Loucy (cell line): Measurements from ENCODE around the gene WBP1L.

Source experiments
- H2AFZ ChIP-seq: fragments of 200-600 bp; sonication (generic); 2 replicates; pipeline ENCODE4 v1.6.0; 2016; ENCODE audit warnings: antibody characterized with exemption, mild to moderate bottlenecking, low read length, moderate library complexity
- H3F3A ChIP-seq: fragments of 200-600 bp; 2 replicates; pipeline ENCODE4 v1.6.0; 2016; ENCODE audit warnings: antibody characterized with exemption, low read depth, mild to moderate bottlenecking
- H3K27me3 ChIP-seq: fragments of 200-600 bp; sonication (generic); 2 replicates; pipeline ENCODE4 v1.6.1; 2014; ENCODE audit warnings: low read length, mild to moderate bottlenecking; ENCODE audit not compliant: insufficient read depth, poor library complexity, severe bottlenecking
- H3K36me3 ChIP-seq: fragments of 200-600 bp; sonication (generic); 2 replicates; pipeline ENCODE4 v1.6.1; 2016; ENCODE audit warnings: low read length; ENCODE audit not compliant: insufficient read depth
- H3K4me1 ChIP-seq: fragments of 200-600 bp; sonication (generic); 2 replicates; pipeline ENCODE4 v1.5.1; 2014; ENCODE audit warnings: low read length, mild to moderate bottlenecking; ENCODE audit not compliant: insufficient read depth, poor library complexity, severe bottlenecking
- H3K4me2 ChIP-seq: fragments of 200-600 bp; sonication (generic); 2 replicates; pipeline ENCODE4 v1.6.0; 2014; ENCODE audit warnings: antibody characterized with exemption, low read length, low read depth, mild to moderate bottlenecking; ENCODE audit not compliant: poor library complexity, severe bottlenecking
- H3K4me3 ChIP-seq: fragments of 200-600 bp; sonication (generic); 2 replicates; pipeline ENCODE4 v1.5.1; 2014; ENCODE audit warnings: low read length, mild to moderate bottlenecking, mixed read lengths; ENCODE audit not compliant: poor library complexity, severe bottlenecking
- H3K79me2 ChIP-seq: fragments of 200-600 bp; sonication (generic); 2 replicates; pipeline ENCODE4 v1.6.1; 2014; ENCODE audit warnings: low read length; ENCODE audit not compliant: insufficient read depth
- H3K9ac ChIP-seq: fragments of 200-600 bp; sonication (generic); 2 replicates; pipeline ENCODE4 v1.6.0; 2014; ENCODE audit warnings: mild to moderate bottlenecking, low read depth, low read length, moderate library complexity; ENCODE audit not compliant: poor library complexity, severe bottlenecking
- H3K9me2 ChIP-seq: fragments of 200-600 bp; sonication (generic); replicated peaks from 2 replicates; pipeline ENCODE4 v1.6.1; 2016; ENCODE audit warnings: low read depth, low read length, mixed read lengths
- H3K9me3 ChIP-seq: fragments of 200-600 bp; sonication (generic); 2 replicates; pipeline ENCODE4 v1.6.1; 2014; ENCODE audit warnings: mild to moderate bottlenecking, antibody characterized with exemption, low read length, low read depth; ENCODE audit not compliant: insufficient read depth
- H4K20me1 ChIP-seq: fragments of 200-600 bp; sonication (generic); 2 replicates; pipeline ENCODE4 v1.6.0; 2014; ENCODE audit warnings: antibody characterized with exemption, low read length, mild to moderate bottlenecking; ENCODE audit not compliant: insufficient read depth, poor library complexity, severe bottlenecking
- EZH2phosphoT487 ChIP-seq: fragments of 200-600 bp; IDR thresholded peaks from 2 replicates; pipeline ENCODE4 v1.6.1; 2018; ENCODE audit warnings: antibody characterized with exemption, mild to moderate bottlenecking, moderate library complexity, borderline replicate concordance
- TF ChIP-seq, protein P1 (sequence below): fragments of 200-600 bp; sonication (generic); conservative IDR thresholded peaks from 2 replicates; pipeline ENCODE4 v1.5.1; 2014; ENCODE audit warnings: mild to moderate bottlenecking, antibody characterized with exemption, low read length

WBP1L gene

DNA sequence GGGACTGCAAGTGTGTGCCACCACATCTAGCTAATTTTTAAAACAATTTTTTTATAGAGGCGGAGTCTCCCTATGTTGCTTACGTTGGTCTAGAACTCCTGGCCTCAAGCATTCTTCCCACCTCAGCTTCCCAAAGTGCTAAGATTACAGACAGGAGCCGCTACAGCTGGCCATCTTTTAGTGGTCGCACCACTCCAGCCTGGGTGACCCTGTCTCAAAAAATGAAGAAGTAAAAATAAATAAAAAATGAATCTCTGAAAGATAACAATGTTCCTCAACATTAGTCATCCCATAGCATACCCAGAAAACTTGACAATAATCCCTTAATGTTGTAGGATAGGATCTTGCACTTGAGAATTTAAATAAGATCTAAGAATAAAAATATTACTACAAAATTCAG, 18.2 kb downstream of the WBP1L start:
- Histone ChIP-seq H3K79me2 (peaks cover 19% of the 10 kb centered on the region), H3F3A (no peaks in the 10 kb centered on the region), H3K4me2 (no peak overlapping the region), H3K4me3 (no peak overlapping the region), H3K4me1 (peaks cover 4% of the 10 kb centered on the region), H4K20me1 (no peaks in the 10 kb centered on the region), H3K9me2 (no peaks in the 10 kb centered on the region), H3K27me3 (no peaks in the 10 kb centered on the region), H3K36me3 (no peaks in the 10 kb centered on the region), H3K9ac (no peak overlapping the region), H3K9me3 (no peaks in the 10 kb centered on the region), H2AFZ (no peak overlapping the region)
- TF ChIP-seq EZH2phosphoT487, result no peak

- Histone ChIP-seq H2AFZ (no peak overlapping the region), H3K4me2 (no peak overlapping the region), H3K27me3 (no peaks in the 10 kb centered on the region), H4K20me1 (no peaks in the 10 kb centered on the region), H3K9me2 (no peaks in the 10 kb centered on the region), H3K9me3 (no peaks in the 10 kb centered on the region), H3K79me2 (peaks cover 19% of the 10 kb centered on the region), H3K36me3 (no peaks in the 10 kb centered on the region), H3F3A (no peaks in the 10 kb centered on the region), H3K4me3 (no peak overlapping the region), H3K9ac (no peak overlapping the region), H3K4me1 (peaks cover 5% of the 10 kb centered on the region)
- TF ChIP-seq, protein P1, sequence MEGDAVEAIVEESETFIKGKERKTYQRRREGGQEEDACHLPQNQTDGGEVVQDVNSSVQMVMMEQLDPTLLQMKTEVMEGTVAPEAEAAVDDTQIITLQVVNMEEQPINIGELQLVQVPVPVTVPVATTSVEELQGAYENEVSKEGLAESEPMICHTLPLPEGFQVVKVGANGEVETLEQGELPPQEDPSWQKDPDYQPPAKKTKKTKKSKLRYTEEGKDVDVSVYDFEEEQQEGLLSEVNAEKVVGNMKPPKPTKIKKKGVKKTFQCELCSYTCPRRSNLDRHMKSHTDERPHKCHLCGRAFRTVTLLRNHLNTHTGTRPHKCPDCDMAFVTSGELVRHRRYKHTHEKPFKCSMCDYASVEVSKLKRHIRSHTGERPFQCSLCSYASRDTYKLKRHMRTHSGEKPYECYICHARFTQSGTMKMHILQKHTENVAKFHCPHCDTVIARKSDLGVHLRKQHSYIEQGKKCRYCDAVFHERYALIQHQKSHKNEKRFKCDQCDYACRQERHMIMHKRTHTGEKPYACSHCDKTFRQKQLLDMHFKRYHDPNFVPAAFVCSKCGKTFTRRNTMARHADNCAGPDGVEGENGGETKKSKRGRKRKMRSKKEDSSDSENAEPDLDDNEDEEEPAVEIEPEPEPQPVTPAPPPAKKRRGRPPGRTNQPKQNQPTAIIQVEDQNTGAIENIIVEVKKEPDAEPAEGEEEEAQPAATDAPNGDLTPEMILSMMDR, result no peak
- no peak for TF ChIP-seq EZH2phosphoT487
These were observed 18.8 kb downstream of the WBP1L start for GRCh38 chr10:102762401-102763015.

- Histone ChIP-seq H3K27me3 (no peaks in the 10 kb centered on the region), H3K36me3 (no peaks in the 10 kb centered on the region), H2AFZ (no peak overlapping the region), H3K79me2 (peaks cover 17% of the 10 kb centered on the region), H3K9ac (no peak overlapping the region), H3K4me3 (no peak overlapping the region), H3F3A (no peaks in the 10 kb centered on the region), H3K9me2 (no peaks in the 10 kb centered on the region), H3K4me1 (peaks cover 5% of the 10 kb centered on the region), H3K4me2 (no peak overlapping the region), H3K9me3 (no peaks in the 10 kb centered on the region), H4K20me1 (no peaks in the 10 kb centered on the region)
- TF ChIP-seq, protein P1, result no peak
- no peak for TF ChIP-seq EZH2phosphoT487
These were observed 19.4 kb downstream of the WBP1L start for GRCh38 chr10:102763037-102763607.
